HEK293 (cell line): Measurements from ENCODE around the gene ARFGAP1.
A peak's percentile ranks its signal among the peaks of the same experiment; 100 is the strongest.

ENCODE experiments used
- CTCF ChIA-PET: fragments of 350-600 bp; formaldehyde crosslinking; extraction: SDS; loops from one replicate; lab custom pipeline; 2021; ENCODE audit warnings: antibody characterized with exemption; lab: Yijun Ruan, JAX
- POLR2A ChIA-PET: fragments of 300-600 bp; formaldehyde crosslinking; extraction: SDS; loops from one replicate; lab custom pipeline; 2020; ENCODE audit warnings: antibody characterized with exemption, inconsistent platforms; lab: Yijun Ruan, JAX
- H3K27ac ChIP-seq: fragments of 200-500 bp; sonication (Bioruptor generic); 2 replicates; pipeline ENCODE4 v1.5.1; 2014; ENCODE audit warnings: low read depth, low read length, control low read depth, inconsistent platforms; ENCODE audit errors: extremely low read depth
- H3K36me3 ChIP-seq, 2 experiments: fragments of 200-500 bp in 1 of 2; sonication (Bioruptor generic) in 1 of 2; 1 replicate in 1 of 2; 2 replicates in 1 of 2; pipeline ENCODE4 v1.5.1; 2014 to 2017; ENCODE audit warnings: inconsistent platforms in 2 of 2, low read length in 2 of 2; ENCODE audit not compliant: control insufficient read depth in 2 of 2, insufficient read depth in 1 of 2
- H3K4me1 ChIP-seq: fragments of 200-500 bp; sonication (Bioruptor generic); 2 replicates; pipeline ENCODE4 v1.5.1; 2014; ENCODE audit warnings: mild to moderate bottlenecking, low read length, inconsistent platforms; ENCODE audit not compliant: control insufficient read depth, insufficient read depth
- H3K4me3 ChIP-seq: 2 replicates; pipeline ENCODE4 v1.5.1; 2011; ENCODE audit warnings: low read depth, mild to moderate bottlenecking, control low read depth, low read length, moderate library complexity
- H3K9me3 ChIP-seq: fragments of 200-500 bp; sonication (Bioruptor generic); 2 replicates; pipeline ENCODE4 v1.5.1; 2014; ENCODE audit warnings: low read depth, low read length, inconsistent platforms; ENCODE audit not compliant: control insufficient read depth, insufficient read depth
- ZIC2 ChIP-seq: fragments of 450-650 bp; formaldehyde crosslinking; IDR thresholded peaks from 2 replicates; pipeline ENCODE4 v1.5.1; 2016; ENCODE audit warnings: missing biosample characterization, missing genetic modification characterization
- ZNF214 ChIP-seq: fragments of 450-650 bp; formaldehyde crosslinking; IDR thresholded peaks from 2 replicates; pipeline ENCODE4 v1.5.1; 2017; ENCODE audit warnings: missing biosample characterization, mild to moderate bottlenecking, missing genetic modification characterization, borderline replicate concordance
- TF ChIP-seq, protein P1 (sequence below): fragments of 450-650 bp; formaldehyde crosslinking; IDR thresholded peaks from 2 replicates; pipeline ENCODE4 v1.5.1; 2016; ENCODE audit warnings: missing biosample characterization, missing genetic modification characterization, borderline replicate concordance
- TF ChIP-seq, protein P2 (sequence below): fragments of 450-650 bp; formaldehyde crosslinking; IDR thresholded peaks from 2 replicates; pipeline ENCODE4 v1.5.1; 2016; ENCODE audit warnings: missing biosample characterization, missing genetic modification characterization
- TF ChIP-seq, protein P3 (sequence below): fragments of 450-650 bp; formaldehyde crosslinking; IDR thresholded peaks from 2 replicates; pipeline ENCODE4 v1.5.1; 2016; ENCODE audit warnings: missing biosample characterization, missing genetic modification characterization
- TF ChIP-seq, protein P4 (sequence below): fragments of 450-650 bp; formaldehyde crosslinking; IDR thresholded peaks from 2 replicates; pipeline ENCODE4 v1.5.1; 2016; ENCODE audit warnings: missing biosample characterization, missing genetic modification characterization
- TF ChIP-seq, protein P5 (sequence below): fragments of 450-650 bp; formaldehyde crosslinking; IDR thresholded peaks from 2 replicates; pipeline ENCODE4 v1.5.1; 2017; ENCODE audit warnings: missing biosample characterization, missing genetic modification characterization
- TF ChIP-seq, protein P6 (sequence below): IDR thresholded peaks from 2 replicates; pipeline ENCODE4 v1.6.1; 2011; ENCODE audit warnings: mild to moderate bottlenecking, low read depth, low read length, borderline replicate concordance

ARFGAP1 gene

DNA sequence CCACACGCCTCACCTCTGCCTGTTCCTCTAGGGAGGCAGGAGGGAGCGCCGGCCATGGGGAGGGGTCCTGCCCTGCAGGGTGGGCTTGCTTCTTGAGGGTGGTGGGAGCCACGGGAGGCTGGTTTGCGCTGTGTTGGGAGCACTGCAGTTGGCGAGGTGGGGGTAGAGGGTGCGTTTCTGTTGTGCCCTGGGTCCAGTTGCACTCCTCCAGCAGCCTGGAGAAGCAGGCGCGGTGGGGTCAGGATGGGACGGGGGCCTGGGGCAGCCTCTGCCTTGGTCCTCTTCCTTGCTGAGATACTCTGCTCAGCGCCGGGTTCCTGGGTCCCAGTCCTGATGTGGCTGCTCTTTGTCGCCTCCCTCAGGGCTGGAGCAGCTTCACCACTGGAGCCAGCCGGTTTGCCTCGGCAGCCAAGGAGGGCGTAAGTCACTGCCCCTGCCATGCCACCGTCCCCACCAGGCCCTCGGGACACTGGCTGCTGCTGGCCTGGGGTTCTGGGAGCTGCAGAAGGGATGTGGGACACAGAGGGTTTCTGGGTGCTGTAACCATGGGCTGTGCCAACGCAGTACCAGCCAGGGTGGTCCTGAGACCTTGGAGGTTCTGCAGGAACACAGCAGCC is 8.4 kb downstream of the ARFGAP1 start (continued):
- TF ChIP-seq, protein P1, sequence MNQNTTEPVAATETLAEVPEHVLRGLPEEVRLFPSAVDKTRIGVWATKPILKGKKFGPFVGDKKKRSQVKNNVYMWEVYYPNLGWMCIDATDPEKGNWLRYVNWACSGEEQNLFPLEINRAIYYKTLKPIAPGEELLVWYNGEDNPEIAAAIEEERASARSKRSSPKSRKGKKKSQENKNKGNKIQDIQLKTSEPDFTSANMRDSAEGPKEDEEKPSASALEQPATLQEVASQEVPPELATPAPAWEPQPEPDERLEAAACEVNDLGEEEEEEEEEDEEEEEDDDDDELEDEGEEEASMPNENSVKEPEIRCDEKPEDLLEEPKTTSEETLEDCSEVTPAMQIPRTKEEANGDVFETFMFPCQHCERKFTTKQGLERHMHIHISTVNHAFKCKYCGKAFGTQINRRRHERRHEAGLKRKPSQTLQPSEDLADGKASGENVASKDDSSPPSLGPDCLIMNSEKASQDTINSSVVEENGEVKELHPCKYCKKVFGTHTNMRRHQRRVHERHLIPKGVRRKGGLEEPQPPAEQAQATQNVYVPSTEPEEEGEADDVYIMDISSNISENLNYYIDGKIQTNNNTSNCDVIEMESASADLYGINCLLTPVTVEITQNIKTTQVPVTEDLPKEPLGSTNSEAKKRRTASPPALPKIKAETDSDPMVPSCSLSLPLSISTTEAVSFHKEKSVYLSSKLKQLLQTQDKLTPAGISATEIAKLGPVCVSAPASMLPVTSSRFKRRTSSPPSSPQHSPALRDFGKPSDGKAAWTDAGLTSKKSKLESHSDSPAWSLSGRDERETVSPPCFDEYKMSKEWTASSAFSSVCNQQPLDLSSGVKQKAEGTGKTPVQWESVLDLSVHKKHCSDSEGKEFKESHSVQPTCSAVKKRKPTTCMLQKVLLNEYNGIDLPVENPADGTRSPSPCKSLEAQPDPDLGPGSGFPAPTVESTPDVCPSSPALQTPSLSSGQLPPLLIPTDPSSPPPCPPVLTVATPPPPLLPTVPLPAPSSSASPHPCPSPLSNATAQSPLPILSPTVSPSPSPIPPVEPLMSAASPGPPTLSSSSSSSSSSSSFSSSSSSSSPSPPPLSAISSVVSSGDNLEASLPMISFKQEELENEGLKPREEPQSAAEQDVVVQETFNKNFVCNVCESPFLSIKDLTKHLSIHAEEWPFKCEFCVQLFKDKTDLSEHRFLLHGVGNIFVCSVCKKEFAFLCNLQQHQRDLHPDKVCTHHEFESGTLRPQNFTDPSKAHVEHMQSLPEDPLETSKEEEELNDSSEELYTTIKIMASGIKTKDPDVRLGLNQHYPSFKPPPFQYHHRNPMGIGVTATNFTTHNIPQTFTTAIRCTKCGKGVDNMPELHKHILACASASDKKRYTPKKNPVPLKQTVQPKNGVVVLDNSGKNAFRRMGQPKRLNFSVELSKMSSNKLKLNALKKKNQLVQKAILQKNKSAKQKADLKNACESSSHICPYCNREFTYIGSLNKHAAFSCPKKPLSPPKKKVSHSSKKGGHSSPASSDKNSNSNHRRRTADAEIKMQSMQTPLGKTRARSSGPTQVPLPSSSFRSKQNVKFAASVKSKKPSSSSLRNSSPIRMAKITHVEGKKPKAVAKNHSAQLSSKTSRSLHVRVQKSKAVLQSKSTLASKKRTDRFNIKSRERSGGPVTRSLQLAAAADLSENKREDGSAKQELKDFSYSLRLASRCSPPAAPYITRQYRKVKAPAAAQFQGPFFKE (tag by site-specific recombination): no peak
- TF ChIP-seq, protein P2, sequence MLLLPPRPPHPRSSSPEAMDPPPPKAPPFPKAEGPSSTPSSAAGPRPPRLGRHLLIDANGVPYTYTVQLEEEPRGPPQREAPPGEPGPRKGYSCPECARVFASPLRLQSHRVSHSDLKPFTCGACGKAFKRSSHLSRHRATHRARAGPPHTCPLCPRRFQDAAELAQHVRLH (tag by site-specific recombination): no peak
- TF ChIP-seq ZIC2 (tag by site-specific recombination): no peak
- TF ChIP-seq, protein P3, sequence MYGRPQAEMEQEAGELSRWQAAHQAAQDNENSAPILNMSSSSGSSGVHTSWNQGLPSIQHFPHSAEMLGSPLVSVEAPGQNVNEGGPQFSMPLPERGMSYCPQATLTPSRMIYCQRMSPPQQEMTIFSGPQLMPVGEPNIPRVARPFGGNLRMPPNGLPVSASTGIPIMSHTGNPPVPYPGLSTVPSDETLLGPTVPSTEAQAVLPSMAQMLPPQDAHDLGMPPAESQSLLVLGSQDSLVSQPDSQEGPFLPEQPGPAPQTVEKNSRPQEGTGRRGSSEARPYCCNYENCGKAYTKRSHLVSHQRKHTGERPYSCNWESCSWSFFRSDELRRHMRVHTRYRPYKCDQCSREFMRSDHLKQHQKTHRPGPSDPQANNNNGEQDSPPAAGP: no peak
- no peak for TF ChIP-seq ZNF214 (tag by site-specific recombination)
- TF ChIP-seq, protein P4, sequence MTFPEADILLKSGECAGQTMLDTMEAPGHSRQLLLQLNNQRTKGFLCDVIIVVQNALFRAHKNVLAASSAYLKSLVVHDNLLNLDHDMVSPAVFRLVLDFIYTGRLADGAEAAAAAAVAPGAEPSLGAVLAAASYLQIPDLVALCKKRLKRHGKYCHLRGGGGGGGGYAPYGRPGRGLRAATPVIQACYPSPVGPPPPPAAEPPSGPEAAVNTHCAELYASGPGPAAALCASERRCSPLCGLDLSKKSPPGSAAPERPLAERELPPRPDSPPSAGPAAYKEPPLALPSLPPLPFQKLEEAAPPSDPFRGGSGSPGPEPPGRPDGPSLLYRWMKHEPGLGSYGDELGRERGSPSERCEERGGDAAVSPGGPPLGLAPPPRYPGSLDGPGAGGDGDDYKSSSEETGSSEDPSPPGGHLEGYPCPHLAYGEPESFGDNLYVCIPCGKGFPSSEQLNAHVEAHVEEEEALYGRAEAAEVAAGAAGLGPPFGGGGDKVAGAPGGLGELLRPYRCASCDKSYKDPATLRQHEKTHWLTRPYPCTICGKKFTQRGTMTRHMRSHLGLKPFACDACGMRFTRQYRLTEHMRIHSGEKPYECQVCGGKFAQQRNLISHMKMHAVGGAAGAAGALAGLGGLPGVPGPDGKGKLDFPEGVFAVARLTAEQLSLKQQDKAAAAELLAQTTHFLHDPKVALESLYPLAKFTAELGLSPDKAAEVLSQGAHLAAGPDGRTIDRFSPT: 0 out of 2 replicates have a peak, but pooled peaks have one; percentile 24

DNA sequence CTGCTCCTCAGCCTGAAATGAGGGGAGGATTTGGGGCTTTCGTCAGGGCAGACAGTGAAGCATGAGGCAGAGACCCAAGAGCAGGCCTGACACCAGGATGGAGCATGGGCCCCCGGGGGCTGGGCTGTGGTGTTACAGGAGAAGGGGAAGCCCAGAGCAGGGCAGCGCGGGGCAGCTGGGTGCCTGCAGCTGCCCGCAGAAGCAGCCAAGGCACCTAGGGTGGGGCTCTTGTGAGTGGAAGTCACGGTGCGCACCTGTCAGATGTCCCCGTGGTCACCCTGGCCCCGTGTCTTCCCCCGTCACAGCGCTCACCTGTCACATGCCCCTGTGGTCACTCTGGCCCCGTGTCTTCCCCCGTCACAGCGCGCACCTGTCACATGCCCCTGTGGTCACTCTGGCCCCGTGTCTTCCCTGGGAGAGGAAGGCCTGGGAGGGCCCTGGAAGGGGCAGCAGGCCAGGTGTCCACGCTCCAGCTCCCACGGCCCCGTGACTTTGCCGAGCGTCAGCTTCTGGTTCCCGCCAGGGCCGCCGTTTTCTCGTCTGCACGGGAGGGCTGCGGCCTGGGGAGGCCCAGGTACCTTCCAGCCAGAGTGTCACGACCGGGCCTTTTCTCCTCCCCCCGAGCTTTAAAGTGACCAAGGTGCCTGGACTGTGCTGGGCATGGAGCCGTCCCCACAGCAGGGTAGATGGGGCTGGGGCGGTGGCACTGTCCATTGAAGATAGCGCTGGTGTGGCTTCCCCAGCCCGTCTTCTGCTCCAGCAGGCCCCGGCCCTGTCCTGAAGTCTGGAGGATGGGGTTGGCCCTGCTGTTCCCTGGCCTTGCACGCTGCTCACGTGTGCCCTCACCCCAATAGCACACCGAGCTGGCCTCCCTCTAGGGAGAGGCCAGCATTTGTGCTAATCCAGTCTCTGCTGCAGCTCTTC is 9.4 kb downstream of the ARFGAP1 start:
- POLR2A ChIA-PET: interaction anchor here (1.1 kb wide), 1 partner anchor 59 kb away, joined by 3 read pairs; no protein-coding TSS in a partner anchor
- Histone ChIP-seq H3K4me3 (no peak overlapping the region), H3K9me3 (no peaks in the 10 kb centered on the region), H3K36me3 (peaks cover 10 to 95% of the 10 kb centered on the region in 2 experiments; a peak in 2 of 3 replicates), H3K4me1 (no peaks in the 10 kb centered on the region), H3K27ac (no peak overlapping the region)
- CTCF ChIA-PET: interaction anchor here (0.5 to 4.1 kb wide), 5 partner anchors 9 to 177 kb away, joined by 3 to 37 read pairs (median 4); partner anchors contain the start of gene COL20A1
- TF ChIP-seq, protein P5, sequence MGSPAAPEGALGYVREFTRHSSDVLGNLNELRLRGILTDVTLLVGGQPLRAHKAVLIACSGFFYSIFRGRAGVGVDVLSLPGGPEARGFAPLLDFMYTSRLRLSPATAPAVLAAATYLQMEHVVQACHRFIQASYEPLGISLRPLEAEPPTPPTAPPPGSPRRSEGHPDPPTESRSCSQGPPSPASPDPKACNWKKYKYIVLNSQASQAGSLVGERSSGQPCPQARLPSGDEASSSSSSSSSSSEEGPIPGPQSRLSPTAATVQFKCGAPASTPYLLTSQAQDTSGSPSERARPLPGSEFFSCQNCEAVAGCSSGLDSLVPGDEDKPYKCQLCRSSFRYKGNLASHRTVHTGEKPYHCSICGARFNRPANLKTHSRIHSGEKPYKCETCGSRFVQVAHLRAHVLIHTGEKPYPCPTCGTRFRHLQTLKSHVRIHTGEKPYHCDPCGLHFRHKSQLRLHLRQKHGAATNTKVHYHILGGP (tag by site-specific recombination): no peak
- TF ChIP-seq, protein P6, sequence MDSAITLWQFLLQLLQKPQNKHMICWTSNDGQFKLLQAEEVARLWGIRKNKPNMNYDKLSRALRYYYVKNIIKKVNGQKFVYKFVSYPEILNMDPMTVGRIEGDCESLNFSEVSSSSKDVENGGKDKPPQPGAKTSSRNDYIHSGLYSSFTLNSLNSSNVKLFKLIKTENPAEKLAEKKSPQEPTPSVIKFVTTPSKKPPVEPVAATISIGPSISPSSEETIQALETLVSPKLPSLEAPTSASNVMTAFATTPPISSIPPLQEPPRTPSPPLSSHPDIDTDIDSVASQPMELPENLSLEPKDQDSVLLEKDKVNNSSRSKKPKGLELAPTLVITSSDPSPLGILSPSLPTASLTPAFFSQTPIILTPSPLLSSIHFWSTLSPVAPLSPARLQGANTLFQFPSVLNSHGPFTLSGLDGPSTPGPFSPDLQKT: no peak
